ENCODE results near the gene RAP1GDS1.
"Not testable (repeated sequence)": the region's sequence is repeated elsewhere in the genome, so short reads cannot be mapped to it uniquely, and the experiment has no call there.

Gene RAP1GDS1

DNA sequence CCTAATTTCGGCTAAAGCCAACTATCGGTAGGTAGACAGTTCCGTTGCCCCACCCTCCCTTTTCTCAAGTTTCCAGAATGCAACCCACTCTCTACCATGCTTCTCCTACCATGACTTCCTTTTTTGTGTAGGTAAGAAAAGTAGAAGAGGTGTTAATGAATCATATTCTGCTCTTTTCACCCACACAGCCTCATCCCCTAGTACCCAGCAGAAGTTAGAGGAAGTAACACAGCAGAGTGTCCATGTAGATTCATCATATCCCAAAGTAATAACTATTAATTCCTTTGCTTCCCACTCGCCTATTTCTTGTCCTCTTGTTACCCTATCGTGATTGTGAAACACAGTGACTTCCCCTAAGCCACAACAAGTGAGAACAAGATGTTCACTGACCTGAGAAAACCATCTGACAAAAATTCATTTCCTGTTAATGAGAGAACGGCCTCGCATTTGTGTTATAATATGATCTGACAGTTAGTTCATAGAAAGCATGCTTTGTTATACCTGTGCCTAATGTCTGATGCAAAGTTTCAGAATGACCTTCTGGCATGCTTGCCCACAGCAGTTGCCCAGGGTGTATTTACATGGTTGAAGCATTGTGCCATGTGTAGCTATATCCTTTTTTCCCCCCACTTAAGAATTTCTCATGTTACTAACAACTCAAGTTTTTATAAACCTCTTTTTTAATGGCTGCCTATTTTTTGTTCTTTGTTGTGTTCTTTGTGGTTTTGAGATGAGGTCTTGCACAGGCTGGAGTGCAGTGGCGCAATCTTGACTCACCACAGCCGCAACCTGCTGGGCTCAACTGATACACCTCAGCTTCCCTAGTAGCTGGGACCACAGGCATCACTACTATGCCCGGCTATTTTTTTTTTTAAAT lies 185.6 kb downstream of the RAP1GDS1 start:
- peak; percentile 47 for DNase-seq

GRCh38 chr4:98447648-98448047 lies 186.5 kb downstream of the RAP1GDS1 start:
- no peak for DNase-seq

DNA sequence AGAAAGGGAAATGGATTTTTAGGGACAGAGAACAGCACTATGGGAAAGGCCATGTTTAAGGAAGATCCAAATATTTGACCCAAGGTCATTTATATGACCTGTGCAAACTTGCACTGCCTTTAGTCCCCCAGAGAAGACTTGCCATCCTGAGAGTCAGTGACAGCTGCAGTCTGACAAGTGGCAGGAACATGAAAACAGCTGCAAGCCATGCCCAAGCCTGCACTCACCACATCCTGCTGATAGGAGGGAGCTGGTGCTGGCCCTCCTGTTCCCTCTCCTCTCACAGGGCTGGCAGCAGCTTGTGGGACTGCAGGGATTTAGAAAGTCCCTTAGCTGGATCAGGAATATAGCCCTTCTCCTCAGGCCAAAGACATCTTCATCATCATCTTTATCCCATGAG lies 187.7 kb downstream of the RAP1GDS1 start:
- DNase-seq, result no peak

GRCh38 chr4:98452091-98452490 lies 190.9 kb downstream of the RAP1GDS1 start:
- no peak for DNase-seq

DNA sequence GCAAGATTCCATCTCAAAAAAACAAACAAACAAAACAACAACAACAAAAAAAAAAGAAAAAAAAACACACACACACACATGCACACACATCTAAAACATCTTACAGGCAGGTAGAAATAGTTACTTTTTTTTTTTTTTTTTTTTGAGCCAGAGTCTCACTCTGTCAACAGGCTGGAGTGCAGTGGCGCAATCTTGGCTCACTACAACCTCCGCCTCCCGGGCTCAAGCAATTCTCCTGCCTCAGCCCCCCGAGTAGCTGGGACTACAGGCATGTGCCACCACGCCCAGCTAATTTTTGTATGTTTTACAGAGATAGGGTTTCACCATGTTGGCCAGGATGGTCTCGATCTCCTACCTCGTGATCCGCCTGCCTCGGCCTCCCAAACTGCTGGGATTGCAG lies 196.2 kb downstream of the RAP1GDS1 start:
- DNase-seq, result not testable (repeated sequence)

- DNase-seq, result not testable (repeated sequence)
Measured at GRCh38 chr4:98461121-98461865, 200.1 kb downstream of the RAP1GDS1 start.

GRCh38 chr4:98462487-98462886 lies 201.3 kb downstream of the RAP1GDS1 start:
- no peak for DNase-seq

GRCh38 chr4:98466868-98467599 lies 205.8 kb downstream of the RAP1GDS1 start:
- DNase-seq, result no peak

GRCh38 chr4:98467627-98468072 lies 206.5 kb downstream of the RAP1GDS1 start:
- DNase-seq, result peak; percentile 50

GRCh38 chr4:98468709-98469108 lies 207.5 kb downstream of the RAP1GDS1 start:
- DNase-seq, result no peak

DNA sequence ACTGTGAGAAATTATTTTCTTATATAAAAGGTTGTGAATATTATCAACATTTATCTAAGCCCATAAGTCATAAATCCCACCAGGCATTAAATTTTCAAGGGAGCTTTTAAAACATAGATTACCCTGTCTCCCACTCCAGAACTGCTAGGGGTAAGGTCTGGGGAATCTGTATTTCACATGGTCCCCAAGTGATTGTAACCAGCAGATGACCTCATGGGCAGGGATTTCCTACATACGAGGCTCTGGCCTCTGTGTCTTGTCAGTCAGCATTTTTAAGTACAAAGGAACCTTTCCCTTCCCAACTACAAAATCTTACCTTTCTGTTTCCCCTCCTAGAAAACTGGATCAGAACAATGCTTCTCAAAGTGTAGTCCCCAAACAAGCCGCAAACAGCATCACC lies 208.6 kb downstream of the RAP1GDS1 start:
- no peak for DNase-seq

DNA sequence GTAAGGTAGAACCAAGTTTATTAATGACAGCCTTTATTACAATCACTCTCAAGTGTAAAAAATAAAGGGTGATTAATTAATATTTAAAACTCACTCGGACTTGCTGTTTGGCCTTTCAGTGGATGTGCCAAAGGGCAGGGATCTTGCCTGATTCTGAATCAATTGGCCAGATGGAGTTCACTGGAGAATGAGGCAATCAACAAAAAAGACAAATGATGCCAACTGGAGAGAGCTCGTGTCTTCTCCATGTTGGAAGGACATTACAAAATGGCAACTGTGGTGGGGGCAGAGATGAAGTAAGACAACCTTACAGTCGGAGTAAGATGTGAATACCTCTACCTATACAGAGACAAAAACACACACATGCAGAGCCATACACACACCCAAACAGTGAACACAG lies 209.2 kb downstream of the RAP1GDS1 start:
- no peak for DNase-seq

DNA sequence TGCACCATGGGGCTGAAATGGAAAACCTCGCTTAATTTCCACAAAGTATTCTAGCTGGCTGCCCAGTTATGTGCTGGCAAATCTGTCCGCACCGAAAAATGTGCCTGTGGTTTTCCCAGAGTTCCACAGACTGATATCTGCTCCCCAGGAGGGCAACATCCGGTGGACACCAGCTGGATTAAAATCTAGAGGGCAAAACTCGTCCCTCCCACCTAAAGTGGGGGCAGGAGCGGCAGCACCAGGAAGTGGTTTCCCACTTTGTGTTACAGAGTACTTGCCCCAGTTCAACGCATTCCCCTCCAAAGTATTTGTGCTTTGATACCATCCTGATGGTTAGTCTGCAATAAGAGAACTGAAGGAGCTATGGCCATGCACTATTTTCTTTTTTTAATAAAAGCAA lies 209.6 kb downstream of the RAP1GDS1 start:
- DNase-seq, result no peak

- DNase-seq, result no peak
Measured at GRCh38 chr4:98473046-98473445, 211.9 kb downstream of the RAP1GDS1 start.

GRCh38 chr4:98474408-98474844 lies 213.2 kb downstream of the RAP1GDS1 start:
- DNase-seq, result no peak

- no peak for DNase-seq
Measured at GRCh38 chr4:98476891-98477290, 215.7 kb downstream of the RAP1GDS1 start.

- DNase-seq, result not testable (repeated sequence)
Measured at GRCh38 chr4:98479590-98479989, 218.4 kb downstream of the RAP1GDS1 start.

DNA sequence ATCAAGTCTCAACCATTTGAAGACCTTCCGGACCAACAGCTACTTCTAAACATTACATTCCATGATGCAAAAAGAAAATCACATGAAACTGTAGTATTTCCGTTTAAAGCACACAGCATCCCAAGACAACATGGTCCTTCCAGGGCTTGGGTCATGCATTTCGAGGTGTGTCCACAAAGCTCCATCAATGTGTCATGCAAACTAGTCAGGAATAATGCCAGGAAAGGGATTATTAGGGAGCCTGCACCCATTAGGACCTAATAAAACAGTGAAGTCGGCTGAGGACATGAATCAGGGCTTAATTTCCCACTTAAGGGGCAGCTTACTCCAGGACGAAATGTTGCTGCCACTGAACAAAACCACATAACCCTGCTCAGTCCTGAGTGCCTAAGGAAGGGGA lies 219.4 kb downstream of the RAP1GDS1 start:
- DNase-seq, result no peak

DNA sequence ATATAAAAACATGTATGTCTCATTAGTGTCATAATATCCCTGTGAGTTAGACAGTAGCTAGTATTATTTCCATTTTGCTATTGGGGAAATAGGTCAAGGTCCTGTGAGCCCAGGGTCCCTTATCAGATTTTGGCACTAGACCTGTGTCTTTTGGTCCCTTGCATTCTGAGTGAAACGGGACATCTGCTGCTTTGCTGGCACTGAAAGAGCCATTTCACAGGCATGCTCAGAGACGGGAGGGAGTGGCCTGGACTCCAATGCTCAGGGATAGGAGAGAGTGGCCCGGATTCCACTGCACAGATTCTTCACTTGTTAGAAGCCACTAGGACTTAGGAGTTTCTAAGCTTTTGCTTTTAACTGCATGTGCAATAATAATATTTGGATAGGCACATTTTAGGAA lies 220.0 kb downstream of the RAP1GDS1 start:
- DNase-seq, result no peak

GRCh38 chr4:98482503-98482846 lies 221.3 kb downstream of the RAP1GDS1 start:
- no peak for DNase-seq

GRCh38 chr4:98482847-98483806 lies 221.9 kb downstream of the RAP1GDS1 start:
- DNase-seq, result peak; percentile 43

GRCh38 chr4:98484031-98484430 lies 222.8 kb downstream of the RAP1GDS1 start:
- no peak for DNase-seq

Data from activated CD4-positive, CD25-positive, alpha-beta regulatory T cell treated with anti-CD3 and anti-CD28 coated beads, Interleukin-2, amount 50 U/mL, for 72 hours (primary cell).